ENCODE results near the gene CLEC16A. TPM values are rescaled to one million over a fixed set of nuclear protein-coding genes. Genes with fewer than 3 reads are reported as not detected.

CLEC16A gene
- total RNA-seq, 1 donor from 2014 or later, result 7.8 TPM

DNA sequence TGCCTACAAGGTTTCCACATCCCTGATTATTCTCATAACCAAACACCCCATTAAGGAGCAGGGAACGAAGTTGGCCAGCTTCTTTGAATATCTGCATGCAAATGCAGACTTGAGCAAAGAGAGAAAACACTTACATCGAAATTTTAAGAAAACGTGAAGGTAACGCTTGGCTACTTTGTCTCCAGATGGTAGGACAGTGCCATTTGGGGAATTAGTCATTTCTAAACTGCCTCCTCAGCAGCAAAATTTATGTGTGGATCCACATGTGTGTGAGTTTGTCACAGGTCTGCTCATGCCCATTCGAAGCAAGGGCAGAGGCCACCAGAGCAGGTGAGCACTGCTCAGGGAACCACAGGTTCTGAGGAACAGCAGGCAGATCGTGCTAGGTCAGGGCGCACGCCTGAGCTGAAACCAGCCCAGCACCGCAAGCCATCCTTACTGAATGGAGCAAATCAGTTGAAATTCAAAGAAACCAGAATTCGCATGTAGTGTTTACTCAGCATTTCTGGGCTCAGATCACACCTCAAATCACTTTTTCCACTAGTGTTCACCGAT, 231.5 kb downstream of the CLEC16A start:
- Histone ChIP-seq H3K9me3 (ENCODE audit: low read depth) (no peaks in the 10 kb centered on the region), H3K27me3 (no peaks in the 10 kb centered on the region), H4K20me1 (ENCODE audit: low read depth) (no peaks in the 10 kb centered on the region), H3F3A (ENCODE audit: low read depth) (no peaks in the 10 kb centered on the region), H3K4me2 (no peak overlapping the region), H3K79me2 (ENCODE audit: low read depth) (no peaks in the 10 kb centered on the region), H2AFZ (replicated peaks) (no peak overlapping the region), H3K4me3 (no peak overlapping the region), H3K36me3 (no peaks in the 10 kb centered on the region), H3K27ac (no peak overlapping the region), H3K4me1 (no peaks in the 10 kb centered on the region), H3K9ac (no peak overlapping the region)
- TF ChIP-seq, protein P1, sequence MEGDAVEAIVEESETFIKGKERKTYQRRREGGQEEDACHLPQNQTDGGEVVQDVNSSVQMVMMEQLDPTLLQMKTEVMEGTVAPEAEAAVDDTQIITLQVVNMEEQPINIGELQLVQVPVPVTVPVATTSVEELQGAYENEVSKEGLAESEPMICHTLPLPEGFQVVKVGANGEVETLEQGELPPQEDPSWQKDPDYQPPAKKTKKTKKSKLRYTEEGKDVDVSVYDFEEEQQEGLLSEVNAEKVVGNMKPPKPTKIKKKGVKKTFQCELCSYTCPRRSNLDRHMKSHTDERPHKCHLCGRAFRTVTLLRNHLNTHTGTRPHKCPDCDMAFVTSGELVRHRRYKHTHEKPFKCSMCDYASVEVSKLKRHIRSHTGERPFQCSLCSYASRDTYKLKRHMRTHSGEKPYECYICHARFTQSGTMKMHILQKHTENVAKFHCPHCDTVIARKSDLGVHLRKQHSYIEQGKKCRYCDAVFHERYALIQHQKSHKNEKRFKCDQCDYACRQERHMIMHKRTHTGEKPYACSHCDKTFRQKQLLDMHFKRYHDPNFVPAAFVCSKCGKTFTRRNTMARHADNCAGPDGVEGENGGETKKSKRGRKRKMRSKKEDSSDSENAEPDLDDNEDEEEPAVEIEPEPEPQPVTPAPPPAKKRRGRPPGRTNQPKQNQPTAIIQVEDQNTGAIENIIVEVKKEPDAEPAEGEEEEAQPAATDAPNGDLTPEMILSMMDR (IDR thresholded peaks at IDR 0.05), result no peak
- TF ChIP-seq EZH2phosphoT487 (IDR thresholded peaks at IDR 0.05) (no peak), EZH2 (IDR thresholded peaks at IDR 0.05) (no peak)
- no peak for DNase-seq (ENCODE audit: low spot score)
- H3K27ac Mint-ChIP-seq, result no peak overlapping the region
- H3K27me3 Mint-ChIP-seq (ENCODE audit: insufficient read depth, low read depth), result peaks cover 2% of the 10 kb centered on the region
- no peaks in the 10 kb centered on the region for H3K9me3 Mint-ChIP-seq
- peaks cover 3% of the 10 kb centered on the region for H3K4me1 Mint-ChIP-seq
- H3K4me3 Mint-ChIP-seq, result no peak overlapping the region
- H3K36me3 Mint-ChIP-seq, result peaks cover 14% of the 10 kb centered on the region

DNA sequence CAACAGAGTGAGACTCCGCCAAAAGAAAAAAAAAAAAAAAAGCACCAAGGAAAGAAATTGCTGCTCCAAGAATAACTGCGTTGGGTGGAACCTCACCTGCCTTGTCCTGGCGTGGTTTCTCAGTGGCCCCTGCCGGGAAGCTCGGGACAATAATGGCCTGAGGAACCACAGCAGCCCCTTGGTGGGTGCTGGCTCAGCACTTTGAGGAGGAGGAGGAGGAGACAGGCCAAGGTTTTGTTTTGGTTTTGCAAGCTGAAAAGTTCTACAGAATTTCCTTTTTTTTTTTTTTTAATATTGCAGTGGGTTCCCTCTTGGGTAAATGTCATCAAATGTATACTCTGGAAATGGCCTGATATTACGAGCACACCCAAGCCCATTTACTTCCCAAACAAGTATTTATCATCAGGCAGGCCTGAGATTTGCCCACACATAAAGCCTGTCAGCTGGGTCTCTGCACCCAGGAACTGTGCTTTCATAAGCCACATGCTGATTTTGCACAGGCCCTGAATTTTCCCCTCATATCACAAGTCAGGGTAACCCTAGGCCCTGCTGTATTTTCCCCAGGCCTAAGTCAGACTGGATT, 233.3 kb downstream of the CLEC16A start:
- TF ChIP-seq, protein P1 (IDR thresholded peaks at IDR 0.05), result no peak
- TF ChIP-seq EZH2phosphoT487 (IDR thresholded peaks at IDR 0.05) (no peak), EZH2 (IDR thresholded peaks at IDR 0.05) (no peak)
- Histone ChIP-seq H3K36me3 (no peaks in the 10 kb centered on the region), H3K4me1 (peaks cover under 1% of the 10 kb centered on the region), H4K20me1 (ENCODE audit: low read depth) (no peaks in the 10 kb centered on the region), H3K4me3 (no peak overlapping the region), H3K9ac (no peak overlapping the region), H3K27me3 (no peaks in the 10 kb centered on the region), H3K79me2 (ENCODE audit: low read depth) (no peaks in the 10 kb centered on the region), H3F3A (ENCODE audit: low read depth) (no peaks in the 10 kb centered on the region), H3K4me2 (no peak overlapping the region), H3K9me3 (ENCODE audit: low read depth) (no peaks in the 10 kb centered on the region), H2AFZ (replicated peaks) (no peak overlapping the region), H3K27ac (no peak overlapping the region)
- Mint-ChIP-seq H3K27ac (no peak overlapping the region), H3K27me3 (ENCODE audit: insufficient read depth, low read depth) (peaks cover 4% of the 10 kb centered on the region), H3K36me3 (peaks cover 14% of the 10 kb centered on the region), H3K4me3 (no peak overlapping the region), H3K9me3 (no peaks in the 10 kb centered on the region), H3K4me1 (peaks cover 12% of the 10 kb centered on the region)
- no peak for DNase-seq (ENCODE audit: low spot score)

DNA sequence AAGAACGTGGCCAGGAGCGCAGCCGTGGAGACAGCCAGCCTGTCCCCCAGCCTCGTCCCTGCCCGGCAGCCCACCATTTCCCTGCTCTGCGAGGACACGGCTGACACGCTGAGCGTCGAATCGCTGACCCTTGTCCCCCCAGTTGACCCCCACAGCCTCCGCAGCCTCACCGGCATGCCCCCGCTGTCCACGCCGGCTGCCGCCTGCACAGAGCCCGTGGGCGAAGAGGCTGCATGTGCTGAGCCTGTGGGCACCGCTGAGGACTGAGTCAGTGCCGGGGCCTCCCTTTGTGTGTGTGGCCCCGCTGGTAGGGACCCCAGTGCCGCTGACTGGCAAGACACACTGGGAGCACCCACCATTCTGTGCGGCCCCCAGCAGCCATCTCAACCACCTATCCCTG, 234.1 kb downstream of the CLEC16A start:
- Histone ChIP-seq H2AFZ (replicated peaks) (no peak overlapping the region), H3K36me3 (no peaks in the 10 kb centered on the region), H3K4me2 (no peak overlapping the region), H3K4me1 (peaks cover 6% of the 10 kb centered on the region), H3K79me2 (ENCODE audit: low read depth) (no peaks in the 10 kb centered on the region), H3K9me3 (ENCODE audit: low read depth) (no peaks in the 10 kb centered on the region), H4K20me1 (ENCODE audit: low read depth) (no peaks in the 10 kb centered on the region), H3K27me3 (no peaks in the 10 kb centered on the region), H3F3A (ENCODE audit: low read depth) (no peaks in the 10 kb centered on the region), H3K4me3 (no peak overlapping the region), H3K9ac (no peak overlapping the region), H3K27ac (no peak overlapping the region)
- H3K9me3 Mint-ChIP-seq, result no peaks in the 10 kb centered on the region
- TF ChIP-seq EZH2 (IDR thresholded peaks at IDR 0.05) (no peak), EZH2phosphoT487 (IDR thresholded peaks at IDR 0.05) (no peak)
- TF ChIP-seq, protein P1 (IDR thresholded peaks at IDR 0.05), result no peak
- H3K27me3 Mint-ChIP-seq (ENCODE audit: insufficient read depth, low read depth), result peaks cover 4% of the 10 kb centered on the region
- H3K36me3 Mint-ChIP-seq, result peaks cover 14% of the 10 kb centered on the region
- no peak for DNase-seq (ENCODE audit: low spot score)
- H3K27ac Mint-ChIP-seq, result no peak overlapping the region
- peaks cover 12% of the 10 kb centered on the region for H3K4me1 Mint-ChIP-seq
- H3K4me3 Mint-ChIP-seq, result no peak overlapping the region
